K562 (cell line): Measurements from ENCODE around the gene ARAF. TPM values are rescaled to one million over a fixed set of nuclear protein-coding genes. Genes with fewer than 3 reads are reported as not detected.
A peak's percentile ranks its signal among the peaks of the same experiment; 100 is the strongest.

Source experiments
- KAT8 ChIP-seq: fragments of 450-650 bp; IDR thresholded peaks from 2 replicates; pipeline ENCODE4 v1.6.1; 2016; ENCODE audit warnings: low read depth, mild to moderate bottlenecking
- L3MBTL2 ChIP-seq: fragments of 450-650 bp; IDR thresholded peaks from 2 replicates; pipeline ENCODE4 v1.6.1; 2016; ENCODE audit warnings: mild to moderate bottlenecking, moderate library complexity
- PRDM10 ChIP-seq: fragments of 450-650 bp; IDR thresholded peaks from 2 replicates; pipeline ENCODE4 v1.6.1; 2018; ENCODE audit not compliant: partially characterized antibody
- SMAD2 ChIP-seq: fragments of 150-350 bp; IDR thresholded peaks from 2 replicates; pipeline ENCODE4 v1.6.1; 2014; ENCODE audit warnings: low read depth, mild to moderate bottlenecking, low read length
- SRF ChIP-seq, 2 experiments: fragments of 250-450, 450-650 bp in 1 of 2; sonication (Bioruptor Pico) in 1 of 2; sonication (generic) in 1 of 2; formaldehyde crosslinking; IDR thresholded peaks; 2 replicates each; pipeline versions ENCODE4 v1.5.0 to v1.5.1; 2020 to 2022; ENCODE audit warnings: mild to moderate bottlenecking in 1 of 2, missing genetic modification reagents in 1 of 2
- THRA ChIP-seq: fragments of 450-650 bp; IDR thresholded peaks from 2 replicates; pipeline ENCODE4 v1.6.1; 2017; ENCODE audit warnings: mild to moderate bottlenecking, moderate library complexity
- VEZF1 ChIP-seq: fragments of 200-800 bp; sonication (Bioruptor generic); IDR thresholded peaks from 2 replicates; pipeline ENCODE4 v1.6.1; 2017; ENCODE audit warnings: missing genetic modification characterization, missing compliant biosample characterization
- polyA plus RNA-seq, 8 experiments: library from polyadenylated mRNA; depleted of rRNA in 4 of 8; stranded (reverse) in 5 of 8; unstranded in 3 of 8; fragments of >200 nt; fragmentation: Nextera tagmentation in 2 of 8; fragmentation: Illumina TruSeq in 1 of 8; extraction: Ambion mirVana in 2 of 8; extraction: Trizol in 1 of 8; gene quantifications; 2 replicates each; pipeline versions ENCODE4 v1.2.1 to v1.2.3, GENCODE V29; 2011 to 2014; ENCODE audit warnings: inconsistent platforms in 1 of 8, missing spikeins in 1 of 8
- total RNA-seq, 7 experiments: library from RNA; depleted of rRNA in 6 of 7; stranded (reverse); fragments of >200 nt in 6 of 7; fragmentation: Illumina TruSeq in 2 of 7; extraction: Trizol in 2 of 7; gene quantifications; 2 replicates each; pipeline versions ENCODE4 v1.2.1 to v1.2.3, GENCODE V29; 2011 to 2021; ENCODE audit warnings: low replicate concordance in 1 of 7

The ARAF gene
- total and polyA plus RNA-seq, 9 of the 15 experiments (the other 6 are each of a cell fraction or from before 2014, with no cell fraction given) = 5.5 to 70.0 (median 29.4) TPM

GRCh38 chrX:47530049-47530448, 31.0 kb upstream of the ARAF start (continued):
- TF ChIP-seq PRDM10 = peak; percentile 71
- TF ChIP-seq L3MBTL2 = peak; percentile 73
- peak; percentile 31 to 94; a peak in 3 of 4 replicates for TF ChIP-seq SRF (CRISPR knock-in tag; IDR thresholded peaks at IDR 0.05)
- no peak for TF ChIP-seq SMAD2
- no peak for TF ChIP-seq THRA
- TF ChIP-seq VEZF1 = peak; percentile 66
- no peak for TF ChIP-seq KAT8
